Neuronal stem cell (in vitro differentiated cells): ENCODE results near the gene CEP19.

ENCODE experiments used
- DNase-seq: peaks from one replicate; pipeline ENCODE4 v3.0.0-alpha.2; 2013; ENCODE audit warnings: low spot score
- H2AFZ ChIP-seq: one replicate; pipeline ENCODE4 v1.6.1; 2013; ENCODE audit warnings: mild to moderate bottlenecking, low read length, inconsistent platforms
- H2AK5ac ChIP-seq: 2 replicates; pipeline ENCODE4 v1.6.1; 2013; ENCODE audit warnings: low read depth, mild to moderate bottlenecking, inconsistent platforms, low read length, moderate library complexity, mixed read lengths
- H2BK120ac ChIP-seq: 2 replicates; pipeline ENCODE4 v1.6.1; 2013; ENCODE audit warnings: low read depth, mild to moderate bottlenecking, inconsistent platforms, low read length, moderate library complexity, mixed read lengths
- H2BK12ac ChIP-seq: one replicate; pipeline ENCODE4 v1.6.1; 2013; ENCODE audit warnings: low read length, inconsistent platforms
- H2BK15ac ChIP-seq: 2 replicates; pipeline ENCODE4 v1.6.1; 2013; ENCODE audit warnings: mild to moderate bottlenecking, low read length, inconsistent platforms, mixed read lengths
- H2BK5ac ChIP-seq: one replicate; pipeline ENCODE4 v1.6.1; 2013; ENCODE audit warnings: inconsistent platforms, mild to moderate bottlenecking, low read length, moderate library complexity
- H3K14ac ChIP-seq: one replicate; pipeline ENCODE4 v1.6.1; 2013; ENCODE audit warnings: low read length, inconsistent platforms
- H3K18ac ChIP-seq: 2 replicates; pipeline ENCODE4 v1.6.1; 2013; ENCODE audit warnings: low read length, inconsistent platforms
- H3K23ac ChIP-seq: 2 replicates; pipeline ENCODE4 v1.6.1; 2013; ENCODE audit warnings: low read depth, mild to moderate bottlenecking, mixed read lengths, low read length, inconsistent platforms; ENCODE audit not compliant: poor library complexity
- H3K27ac ChIP-seq: replicated peaks from 3 replicates; pipeline ENCODE4 v1.5.1; 2013; ENCODE audit warnings: low read length, inconsistent platforms
- H3K27me3 ChIP-seq, 3 experiments: 2 replicates each; pipeline ENCODE4 v1.6.1; 2013; ENCODE audit warnings: low read length in 3 of 3, mild to moderate bottlenecking in 2 of 3, inconsistent platforms in 1 of 3, low read depth in 1 of 3, mixed read lengths in 1 of 3, moderate library complexity in 1 of 3; ENCODE audit not compliant: control insufficient read depth in 3 of 3, insufficient read depth in 3 of 3
- H3K36me3 ChIP-seq, 2 donors: replicated peaks in 1 of 2; 2 replicates each; pipeline ENCODE4 v1.6.1; 2013; ENCODE audit warnings: low read length in 2 of 2; ENCODE audit not compliant: control insufficient read depth in 2 of 2, insufficient read depth in 2 of 2
- H3K4ac ChIP-seq: 2 replicates; pipeline ENCODE4 v1.6.1; 2013; ENCODE audit warnings: inconsistent platforms, mild to moderate bottlenecking, low read length, moderate library complexity
- H3K4me1 ChIP-seq, 2 donors: 1 replicate in 1 of 2; 2 replicates in 1 of 2; pipeline ENCODE4 v1.6.1; 2013; ENCODE audit warnings: low read length in 2 of 2, low read depth in 1 of 2; ENCODE audit not compliant: control insufficient read depth in 2 of 2, insufficient read depth in 1 of 2
- H3K4me2 ChIP-seq: one replicate; pipeline ENCODE4 v1.6.1; 2013; ENCODE audit warnings: mild to moderate bottlenecking, low read length, inconsistent platforms; ENCODE audit not compliant: insufficient read depth, poor library complexity, severe bottlenecking
- H3K4me3 ChIP-seq, 2 donors: 2 replicates each; pipeline ENCODE4 v1.5.1; 2013; ENCODE audit warnings: low read length in 2 of 2, mild to moderate bottlenecking in 2 of 2, inconsistent platforms in 1 of 2, moderate library complexity in 1 of 2
- H3K79me1 ChIP-seq: one replicate; pipeline ENCODE4 v1.6.1; 2013; ENCODE audit warnings: low read depth, mild to moderate bottlenecking, inconsistent platforms, low read length, moderate library complexity
- H3K9ac ChIP-seq: one replicate; pipeline ENCODE4 v1.6.1; 2013; ENCODE audit warnings: mild to moderate bottlenecking, low read depth, low read length, inconsistent platforms; ENCODE audit not compliant: poor library complexity
- H3K9me3 ChIP-seq, 2 donors: replicated peaks in 1 of 2; 2 replicates each; pipeline versions ENCODE3 to v1.6.1; 2013; ENCODE audit warnings: low read length in 2 of 2, mild to moderate bottlenecking in 2 of 2, inconsistent platforms in 1 of 2, low read depth in 1 of 2, mixed read lengths in 1 of 2, moderate library complexity in 1 of 2; ENCODE audit not compliant: control insufficient read depth in 2 of 2, insufficient read depth in 1 of 2
- H4K8ac ChIP-seq: one replicate; pipeline ENCODE4 v1.6.1; 2013; ENCODE audit warnings: low read depth, mild to moderate bottlenecking, inconsistent platforms, low read length, moderate library complexity
- H4K91ac ChIP-seq: one replicate; pipeline ENCODE4 v1.6.1; 2013; ENCODE audit warnings: low read length, low read depth, mild to moderate bottlenecking, inconsistent platforms; ENCODE audit not compliant: poor library complexity
- WGBS, 2 donors: extraction: QIAGEN DNeasy Blood & Tissue Kit; methylation state at CpG; one replicate each; pipeline ENCODE4 v1.1.7; 2013; ENCODE audit warnings: missing lambda C conversion rate in 2 of 2, mixed read lengths in 1 of 2; ENCODE audit not compliant: insufficient read length in 2 of 2, insufficient replicate concordance in 1 of 2; ENCODE audit errors: extremely low coverage in 2 of 2; 5-methylcytosine and 5-hydroxymethylcytosine counted together

CEP19 gene

DNA sequence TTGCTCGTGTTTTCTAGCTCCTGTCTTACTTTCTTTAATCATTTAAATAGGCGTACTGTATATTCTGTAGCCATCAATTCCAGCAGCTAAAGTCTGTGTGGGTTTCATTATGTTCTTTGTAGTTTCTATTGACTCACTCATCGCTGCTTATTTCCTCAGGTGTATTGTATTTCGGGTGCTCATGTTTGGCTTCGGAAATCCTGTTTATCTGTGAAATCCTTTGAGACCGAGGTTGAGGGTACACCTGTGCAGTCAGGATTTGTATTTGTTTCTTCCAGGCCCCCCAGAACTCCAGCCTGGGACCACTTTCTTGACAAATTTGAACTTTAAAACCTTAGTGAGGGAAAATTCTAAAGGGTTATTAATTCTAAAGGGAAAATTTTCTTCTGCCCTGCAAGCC, 25.6 kb upstream of the CEP19 start:
- peaks cover 0 to 12% of the 10 kb centered on the region in 2 donors for H3K9me3 ChIP-seq
- no peak overlapping the region for H3K14ac ChIP-seq
- no peak overlapping the region for H4K8ac ChIP-seq
- H3K23ac ChIP-seq, result no peak overlapping the region
- H3K27ac ChIP-seq, result no peak overlapping the region
- no peaks in the 10 kb centered on the region for H3K27me3 ChIP-seq
- WGBS, 2 donors, result no CpG with 5 or more reads among the region's 6 CpGs
- H3K79me1 ChIP-seq, result peaks cover 3% of the 10 kb centered on the region
- no peak overlapping the region for H3K18ac ChIP-seq
- H3K9ac ChIP-seq, result no peak overlapping the region
- peaks cover 0 to 4% of the 10 kb centered on the region in 2 donors for H3K4me1 ChIP-seq
- H3K4me2 ChIP-seq, result no peak overlapping the region
- no peak overlapping the region for H2BK15ac ChIP-seq
- DNase-seq, result no peak
- H2BK120ac ChIP-seq, result no peak overlapping the region
- H3K4me3 ChIP-seq, result no peak overlapping the region
- H3K36me3 ChIP-seq, result peaks cover 0 to 37% of the 10 kb centered on the region in 2 donors
- no peak overlapping the region for H2BK12ac ChIP-seq
- no peak overlapping the region for H3K4ac ChIP-seq
- H2BK5ac ChIP-seq, result no peak overlapping the region
- no peak overlapping the region for H2AFZ ChIP-seq
- no peak overlapping the region for H4K91ac ChIP-seq
- H2AK5ac ChIP-seq, result no peak overlapping the region

GRCh38 chr3:196736670-196737374, 24.8 kb upstream of the CEP19 start:
- H3K79me1 ChIP-seq, result peaks cover 3% of the 10 kb centered on the region
- H2BK5ac ChIP-seq, result no peak overlapping the region
- no peak overlapping the region for H3K4me2 ChIP-seq
- H3K4me3 ChIP-seq, result no peak overlapping the region
- no peak overlapping the region for H2AK5ac ChIP-seq
- no peak overlapping the region for H3K14ac ChIP-seq
- DNase-seq, result no peak
- no peak overlapping the region for H4K8ac ChIP-seq
- no peak overlapping the region for H2BK15ac ChIP-seq
- H3K4ac ChIP-seq, result no peak overlapping the region
- H3K27ac ChIP-seq, result no peak overlapping the region
- H2BK12ac ChIP-seq, result no peak overlapping the region
- H3K23ac ChIP-seq, result no peak overlapping the region
- H3K36me3 ChIP-seq, result peaks cover 0 to 41% of the 10 kb centered on the region in 2 donors
- no peak overlapping the region for H3K9ac ChIP-seq
- peaks cover 0 to 12% of the 10 kb centered on the region in 2 donors for H3K9me3 ChIP-seq
- WGBS, 2 donors, result no CpG with 5 or more reads among the region's 4 CpGs
- no peak overlapping the region for H2BK120ac ChIP-seq
- no peak overlapping the region for H4K91ac ChIP-seq
- H3K4me1 ChIP-seq, result peaks cover 0 to 4% of the 10 kb centered on the region in 2 donors
- H2AFZ ChIP-seq, result no peak overlapping the region
- H3K18ac ChIP-seq, result no peak overlapping the region
- H3K27me3 ChIP-seq, result no peaks in the 10 kb centered on the region

- no peak overlapping the region for H2AK5ac ChIP-seq
- WGBS, 2 donors, result no CpG with 5 or more reads among the region's 3 CpGs
- no peaks in the 10 kb centered on the region for H3K27me3 ChIP-seq
- H2AFZ ChIP-seq, result no peak overlapping the region
- H3K4me3 ChIP-seq, result no peak overlapping the region
- peaks cover 0 to 50% of the 10 kb centered on the region in 2 donors for H3K36me3 ChIP-seq
- no peak for DNase-seq
- H3K4me2 ChIP-seq, result no peak overlapping the region
- no peak overlapping the region for H2BK5ac ChIP-seq
- H4K8ac ChIP-seq, result no peak overlapping the region
- no peak overlapping the region for H3K14ac ChIP-seq
- H2BK120ac ChIP-seq, result no peak overlapping the region
- H2BK15ac ChIP-seq, result no peak overlapping the region
- H3K9ac ChIP-seq, result no peak overlapping the region
- no peak overlapping the region for H2BK12ac ChIP-seq
- no peak overlapping the region for H4K91ac ChIP-seq
- no peak overlapping the region for H3K27ac ChIP-seq
- H3K4ac ChIP-seq, result no peak overlapping the region
- H3K4me1 ChIP-seq, result no peaks in the 10 kb centered on the region
- no peak overlapping the region for H3K18ac ChIP-seq
- H3K9me3 ChIP-seq, result peaks cover 0 to 14% of the 10 kb centered on the region in 2 donors
- no peak overlapping the region for H3K23ac ChIP-seq
- peaks cover 3% of the 10 kb centered on the region for H3K79me1 ChIP-seq
Observed at GRCh38 chr3:196735751-196736150, 23.7 kb upstream of the CEP19 start.

DNA sequence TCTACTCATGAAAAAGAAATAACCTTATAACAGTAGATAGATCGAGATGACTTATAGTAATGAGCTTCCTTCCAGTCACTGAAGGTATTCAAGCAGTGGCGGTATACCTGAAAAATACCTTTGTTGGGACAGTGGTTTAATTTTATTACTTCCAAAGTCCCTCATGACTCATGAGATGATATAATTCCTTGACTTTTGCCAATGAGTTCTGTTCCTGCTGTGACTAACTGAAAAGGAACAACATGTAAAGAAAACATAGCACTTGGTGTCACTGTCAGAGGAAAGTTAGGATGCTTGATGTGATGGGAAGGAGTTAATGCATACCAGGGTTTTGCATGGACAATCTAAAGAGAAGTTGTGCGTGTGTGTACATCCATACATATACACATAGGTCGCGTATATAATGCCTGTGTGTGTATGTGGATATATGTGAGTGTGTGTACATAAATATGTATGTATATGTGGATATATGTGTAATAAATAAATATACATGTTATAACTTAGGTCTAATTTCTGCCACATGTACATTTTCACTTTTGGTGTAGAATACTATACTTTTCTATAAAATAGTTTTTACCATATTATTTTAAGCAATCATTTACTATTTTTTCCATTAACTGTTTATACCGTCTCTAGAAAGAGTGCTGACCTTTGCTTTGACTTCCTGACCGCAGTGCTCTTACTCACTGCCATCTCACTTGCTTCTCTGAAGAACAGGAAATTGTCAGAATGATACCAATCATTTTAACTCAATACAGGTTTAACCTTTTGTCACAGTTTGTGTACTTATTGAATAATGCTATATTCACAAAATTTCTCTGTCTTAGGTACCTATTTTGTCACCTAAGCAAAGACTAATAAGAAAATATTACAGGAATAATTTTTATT, 15.0 kb upstream of the CEP19 start:
- Histone ChIP-seq H3K4me1 (no peaks in the 10 kb centered on the region), H3K9me3 (peaks cover 0 to 6% of the 10 kb centered on the region in 2 donors)
- DNase-seq, result no peak

More for the DNA sequence above, 15.0 kb upstream of the CEP19 start:
- no peak overlapping the region for H3K14ac ChIP-seq
- WGBS, 2 donors, result no CpG with 5 or more reads among the region's 7 CpGs
- H3K4me2 ChIP-seq, result no peak overlapping the region
- H2BK15ac ChIP-seq, result no peak overlapping the region
- H4K91ac ChIP-seq, result no peak overlapping the region
- H3K36me3 ChIP-seq, result peaks cover 2 to 90% of the 10 kb centered on the region in 2 donors
- H4K8ac ChIP-seq, result no peak overlapping the region
- no peak overlapping the region for H3K18ac ChIP-seq
- no peak overlapping the region for H2BK12ac ChIP-seq
- H3K27ac ChIP-seq, result no peak overlapping the region
- no peak overlapping the region for H2BK5ac ChIP-seq
- H3K9ac ChIP-seq, result no peak overlapping the region
- H3K79me1 ChIP-seq, result no peaks in the 10 kb centered on the region
- H3K4ac ChIP-seq, result no peak overlapping the region
- no peak overlapping the region for H2AK5ac ChIP-seq
- H3K27me3 ChIP-seq, result no peaks in the 10 kb centered on the region
- no peak overlapping the region for H3K4me3 ChIP-seq
- no peak overlapping the region for H2AFZ ChIP-seq
- H2BK120ac ChIP-seq, result no peak overlapping the region
- no peak overlapping the region for H3K23ac ChIP-seq
